Measurements from ENCODE around the gene RPS23. TPM values are rescaled to one million over a fixed set of nuclear protein-coding genes. Genes with fewer than 3 reads are reported as not detected.
A peak's percentile ranks its signal among the peaks of the same experiment; 100 is the strongest.
"Not testable (repeated sequence)": the region's sequence is repeated elsewhere in the genome, so short reads cannot be mapped to it uniquely, and the experiment has no call there.

RPS23 gene
- total and polyA plus RNA-seq, 2 experiments from 2014 or later, result 2,261 to 3,526 TPM

- Mint-ChIP-seq H3K27ac (peak overlapping the region; percentile 97), H3K9me3 (no peaks in the 10 kb centered on the region), H3K27me3 (ENCODE audit: insufficient read depth, low read depth, poor library complexity) (peaks cover 26% of the 10 kb centered on the region), H3K36me3 (ENCODE audit: low read depth) (peaks cover 65% of the 10 kb centered on the region), H3K4me1 (peaks cover 61% of the 10 kb centered on the region), H3K4me3 (peak overlapping the region; percentile 49)
- Histone ChIP-seq H3F3A (replicated peaks; ENCODE audit: low read depth) (peaks cover 27% of the 10 kb centered on the region), H3K4me2 (peak overlapping the region; percentile 45; the same call in 1 of the 2 replicates), H3K27me3 (ENCODE audit: insufficient read depth) (no peaks in the 10 kb centered on the region), H4K20me1 (replicated peaks; ENCODE audit: insufficient read depth) (no peaks in the 10 kb centered on the region; the same call in none of the 2 replicates), H3K4me3 (peak overlapping the region; percentile 17; the same call in 1 of the 2 replicates), H3K79me2 (replicated peaks; ENCODE audit: insufficient read depth) (peaks cover 22% of the 10 kb centered on the region), H3K36me3 (ENCODE audit: insufficient read depth) (peaks cover 29% of the 10 kb centered on the region), H3K27ac (ENCODE audit: low read depth) (peak overlapping the region; percentile 92), H3K4me1 (ENCODE audit: insufficient read depth) (peaks cover 41% of the 10 kb centered on the region), H3K9me2 (ENCODE audit: insufficient read depth) (no peaks in the 10 kb centered on the region), H2AFZ (no peak overlapping the region)
- DNase-seq (ENCODE audit: low spot score) (peak; percentile 90), ATAC-seq (peak; percentile 75)
- TF ChIP-seq, protein P1, sequence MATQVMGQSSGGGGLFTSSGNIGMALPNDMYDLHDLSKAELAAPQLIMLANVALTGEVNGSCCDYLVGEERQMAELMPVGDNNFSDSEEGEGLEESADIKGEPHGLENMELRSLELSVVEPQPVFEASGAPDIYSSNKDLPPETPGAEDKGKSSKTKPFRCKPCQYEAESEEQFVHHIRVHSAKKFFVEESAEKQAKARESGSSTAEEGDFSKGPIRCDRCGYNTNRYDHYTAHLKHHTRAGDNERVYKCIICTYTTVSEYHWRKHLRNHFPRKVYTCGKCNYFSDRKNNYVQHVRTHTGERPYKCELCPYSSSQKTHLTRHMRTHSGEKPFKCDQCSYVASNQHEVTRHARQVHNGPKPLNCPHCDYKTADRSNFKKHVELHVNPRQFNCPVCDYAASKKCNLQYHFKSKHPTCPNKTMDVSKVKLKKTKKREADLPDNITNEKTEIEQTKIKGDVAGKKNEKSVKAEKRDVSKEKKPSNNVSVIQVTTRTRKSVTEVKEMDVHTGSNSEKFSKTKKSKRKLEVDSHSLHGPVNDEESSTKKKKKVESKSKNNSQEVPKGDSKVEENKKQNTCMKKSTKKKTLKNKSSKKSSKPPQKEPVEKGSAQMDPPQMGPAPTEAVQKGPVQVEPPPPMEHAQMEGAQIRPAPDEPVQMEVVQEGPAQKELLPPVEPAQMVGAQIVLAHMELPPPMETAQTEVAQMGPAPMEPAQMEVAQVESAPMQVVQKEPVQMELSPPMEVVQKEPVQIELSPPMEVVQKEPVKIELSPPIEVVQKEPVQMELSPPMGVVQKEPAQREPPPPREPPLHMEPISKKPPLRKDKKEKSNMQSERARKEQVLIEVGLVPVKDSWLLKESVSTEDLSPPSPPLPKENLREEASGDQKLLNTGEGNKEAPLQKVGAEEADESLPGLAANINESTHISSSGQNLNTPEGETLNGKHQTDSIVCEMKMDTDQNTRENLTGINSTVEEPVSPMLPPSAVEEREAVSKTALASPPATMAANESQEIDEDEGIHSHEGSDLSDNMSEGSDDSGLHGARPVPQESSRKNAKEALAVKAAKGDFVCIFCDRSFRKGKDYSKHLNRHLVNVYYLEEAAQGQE (IDR thresholded peaks at IDR 0.05; ENCODE audit: unreplicated experiment), result no peak
- no peak for TF ChIP-seq CTCF (conservative IDR thresholded peaks at IDR 0.05; ENCODE audit: low read depth in 2 of 2)
- no peak for TF ChIP-seq EZH2 (IDR thresholded peaks at IDR 0.05; ENCODE audit: low read depth, unreplicated experiment)
- TF ChIP-seq, protein P2, sequence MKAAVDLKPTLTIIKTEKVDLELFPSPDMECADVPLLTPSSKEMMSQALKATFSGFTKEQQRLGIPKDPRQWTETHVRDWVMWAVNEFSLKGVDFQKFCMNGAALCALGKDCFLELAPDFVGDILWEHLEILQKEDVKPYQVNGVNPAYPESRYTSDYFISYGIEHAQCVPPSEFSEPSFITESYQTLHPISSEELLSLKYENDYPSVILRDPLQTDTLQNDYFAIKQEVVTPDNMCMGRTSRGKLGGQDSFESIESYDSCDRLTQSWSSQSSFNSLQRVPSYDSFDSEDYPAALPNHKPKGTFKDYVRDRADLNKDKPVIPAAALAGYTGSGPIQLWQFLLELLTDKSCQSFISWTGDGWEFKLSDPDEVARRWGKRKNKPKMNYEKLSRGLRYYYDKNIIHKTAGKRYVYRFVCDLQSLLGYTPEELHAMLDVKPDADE (IDR thresholded peaks at IDR 0.05), result peak; percentile 27; the same call in 1 of the 2 replicates
- TF ChIP-seq CREB1 (CRISPR knock-in tag; IDR thresholded peaks at IDR 0.05; ENCODE audit: low read depth), result peak; percentile 44
- TF ChIP-seq STAT1 (IDR thresholded peaks at IDR 0.05; ENCODE audit: unreplicated experiment), result no peak
- peak; percentile 92 for TF ChIP-seq POLR2AphosphoS5 (IDR thresholded peaks at IDR 0.05; ENCODE audit: low read depth)
Observed at GRCh38 chr5:82274343-82275211, 3.6 kb downstream of the RPS23 start.

- H3K36me3 ChIP-seq (ENCODE audit: insufficient read depth), result peaks cover 29% of the 10 kb centered on the region
- DNase-seq (ENCODE audit: low spot score); H3K4me3 ChIP-seq; H3K27me3 ChIP-seq (ENCODE audit: insufficient read depth); H2AFZ ChIP-seq; H3K9me2 ChIP-seq (ENCODE audit: insufficient read depth); H3K9me3 Mint-ChIP-seq; H3K4me3 Mint-ChIP-seq; ATAC-seq; H3K4me2 ChIP-seq; H4K20me1 ChIP-seq (replicated peaks; ENCODE audit: insufficient read depth): not testable (repeated sequence)
- H3K4me1 Mint-ChIP-seq, result peaks cover 54% of the 10 kb centered on the region
- peaks cover 22% of the 10 kb centered on the region for H3K79me2 ChIP-seq (replicated peaks; ENCODE audit: insufficient read depth)
- H3K27ac Mint-ChIP-seq, result peak overlapping the region; percentile 92
- peak overlapping the region; percentile 90 for H3K27ac ChIP-seq (ENCODE audit: low read depth)
- H3K27me3 Mint-ChIP-seq (ENCODE audit: insufficient read depth, low read depth, poor library complexity), result peaks cover 24% of the 10 kb centered on the region
- H3K36me3 Mint-ChIP-seq (ENCODE audit: low read depth), result peaks cover 76% of the 10 kb centered on the region
- H3F3A ChIP-seq (replicated peaks; ENCODE audit: low read depth), result peaks cover 27% of the 10 kb centered on the region
- H3K4me1 ChIP-seq (ENCODE audit: insufficient read depth), result peaks cover 37% of the 10 kb centered on the region
Observed at GRCh38 chr5:82273426-82273825, 4.7 kb downstream of the RPS23 start.

DNA sequence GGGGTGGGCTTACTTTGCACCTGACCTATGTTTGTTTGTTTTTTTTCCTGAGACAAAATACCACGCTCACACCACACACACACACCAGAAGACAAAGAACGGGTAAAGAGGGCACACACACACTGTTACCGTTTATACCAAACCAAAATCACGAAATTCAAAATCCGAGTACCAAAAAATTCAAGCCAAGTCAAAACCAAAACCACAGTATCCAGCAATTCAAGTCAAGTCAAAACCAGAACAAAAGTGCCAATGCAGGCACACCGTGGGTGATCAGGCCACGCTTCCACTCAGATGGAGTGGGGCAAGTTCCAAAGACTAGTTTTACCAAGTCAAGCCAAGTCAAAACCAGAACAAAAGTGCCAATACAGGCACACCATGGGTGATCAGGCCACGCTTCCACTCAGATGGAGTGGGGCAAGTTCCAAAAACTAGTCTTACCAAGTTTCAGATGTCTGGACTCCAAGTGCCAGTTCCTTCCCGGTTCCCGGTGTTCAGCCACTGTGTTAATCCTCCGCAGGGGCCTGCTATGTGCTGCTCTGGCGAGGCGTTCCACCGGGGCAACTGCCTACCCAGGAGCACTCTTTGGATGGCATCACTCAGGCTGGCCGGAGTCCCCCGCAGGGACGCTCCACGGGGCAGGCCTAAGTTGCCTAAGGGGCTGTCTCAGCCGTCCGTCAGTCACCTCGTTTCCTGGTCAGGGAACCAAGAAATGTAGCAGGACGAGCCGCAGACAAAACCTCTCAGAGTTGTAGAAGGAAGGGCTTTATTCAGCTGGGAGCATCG lies 5.4 kb downstream of the RPS23 start:
- Histone ChIP-seq H3K36me3 (ENCODE audit: insufficient read depth) (peaks cover 29% of the 10 kb centered on the region), H3F3A (replicated peaks; ENCODE audit: low read depth) (peaks cover 27% of the 10 kb centered on the region), H3K4me1 (ENCODE audit: insufficient read depth) (peaks cover 37% of the 10 kb centered on the region), H3K79me2 (replicated peaks; ENCODE audit: insufficient read depth) (peaks cover 19% of the 10 kb centered on the region), H3K27ac (ENCODE audit: low read depth) (peak overlapping the region; percentile 90)
- peak; percentile 36 for ATAC-seq
- H3K9me2 ChIP-seq (ENCODE audit: insufficient read depth); H3K4me2 ChIP-seq; H4K20me1 ChIP-seq (replicated peaks; ENCODE audit: insufficient read depth); H2AFZ ChIP-seq; H3K4me3 ChIP-seq; H3K9me3 Mint-ChIP-seq; H3K4me3 Mint-ChIP-seq; H3K27me3 ChIP-seq (ENCODE audit: insufficient read depth): not testable (repeated sequence)
- peak; percentile 53 for DNase-seq (ENCODE audit: low spot score)
- Mint-ChIP-seq H3K36me3 (ENCODE audit: low read depth) (peaks cover 76% of the 10 kb centered on the region), H3K27me3 (ENCODE audit: insufficient read depth, low read depth, poor library complexity) (peaks cover 20% of the 10 kb centered on the region), H3K27ac (peak overlapping the region; percentile 92), H3K4me1 (peaks cover 54% of the 10 kb centered on the region)

Measured in GM23338 (cell line).